Measurements from ENCODE around the gene MARS1.
A peak's percentile ranks its signal among the peaks of the same experiment; 100 is the strongest.

Gene MARS1

GRCh38 chr12:57459055-57459749 lies 28.7 kb upstream of the MARS1 start:
- DNase-seq, result peak; percentile 77

DNA sequence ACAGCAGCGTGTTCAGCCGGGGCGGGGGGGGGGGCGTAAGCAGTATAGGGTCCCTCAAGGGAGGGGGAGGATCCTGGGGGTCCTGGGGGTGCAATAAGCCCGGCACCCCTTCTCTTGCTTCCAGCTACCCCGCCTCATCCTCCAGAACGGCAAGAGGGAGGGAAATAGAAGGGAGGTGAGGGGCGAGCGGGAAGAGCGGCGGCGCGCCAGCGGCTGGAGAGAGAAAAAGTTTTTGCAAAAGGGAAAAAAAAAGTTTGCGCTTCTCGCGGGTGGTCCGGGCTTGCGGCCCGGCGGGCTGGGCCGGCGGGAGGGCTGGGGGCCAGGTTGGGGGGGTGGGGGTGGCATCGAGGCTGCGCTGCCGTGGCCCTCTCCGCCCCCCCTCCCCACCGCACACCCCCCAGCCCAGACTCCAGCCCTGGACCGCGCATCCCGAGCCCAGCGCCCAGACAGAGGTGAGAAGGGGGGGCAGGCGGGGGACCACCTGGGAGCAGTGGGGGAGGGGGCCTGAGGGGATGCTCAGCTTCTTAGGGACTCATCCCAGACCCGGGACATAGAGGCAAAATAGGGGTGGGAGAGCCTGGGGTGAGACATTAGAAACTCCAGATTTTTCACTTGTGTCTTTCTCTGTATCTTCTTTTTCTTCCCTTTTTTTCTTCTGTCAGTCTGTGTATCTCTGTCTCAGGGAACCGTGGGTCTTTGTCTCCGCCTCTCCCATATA lies 28.0 kb upstream of the MARS1 start, which contains the start of gene GLI1:
TSS of gene GLI1 (plus strand) at position 36 of the 718 bp plus-strand sequence. CDS start 3,907 bp downstream, outside the sequence.
- no peak for DNase-seq

DNA sequence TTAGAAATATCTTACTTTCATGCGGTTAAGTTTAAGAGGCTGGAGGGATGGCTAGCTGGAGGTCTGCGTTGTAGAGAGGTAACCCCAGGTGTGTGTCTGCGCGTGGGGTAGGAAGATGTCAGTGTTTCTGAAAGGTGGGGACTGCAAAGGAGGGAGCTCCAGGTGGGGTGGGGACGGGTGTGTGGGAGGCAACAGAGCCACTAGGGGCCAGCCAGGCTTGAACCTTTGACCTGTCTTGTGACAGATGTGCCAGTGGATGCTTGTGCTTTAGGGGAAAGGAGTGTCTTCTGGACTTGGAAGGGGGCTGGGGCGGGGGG lies 27.4 kb upstream of the MARS1 start:
- DNase-seq, result no peak

GRCh38 chr12:57460841-57461275 lies 27.0 kb upstream of the MARS1 start:
- no peak for DNase-seq

- no peak for DNase-seq
Observed at GRCh38 chr12:57461276-57461916, 26.5 kb upstream of the MARS1 start.

DNA sequence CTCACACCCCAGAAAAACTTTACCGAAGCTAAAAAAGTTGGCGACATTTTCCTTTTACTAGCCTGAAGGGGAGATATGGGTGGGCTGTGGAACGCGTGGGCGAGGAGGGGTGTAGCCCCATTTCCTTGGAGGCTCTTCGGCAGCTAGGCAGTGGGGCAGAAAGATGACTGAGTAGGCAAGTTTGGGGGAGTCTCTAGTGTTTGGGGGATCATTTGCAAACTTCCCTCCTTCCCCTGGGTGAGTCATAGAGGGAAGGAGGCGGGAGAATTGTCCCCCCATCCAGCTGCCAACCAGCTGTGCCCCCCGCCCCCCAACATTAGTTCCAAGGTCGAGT lies 26.0 kb upstream of the MARS1 start:
- no peak for DNase-seq

- peak; percentile 88 for DNase-seq
Observed at GRCh38 chr12:57462251-57462911, 25.5 kb upstream of the MARS1 start.

DNA sequence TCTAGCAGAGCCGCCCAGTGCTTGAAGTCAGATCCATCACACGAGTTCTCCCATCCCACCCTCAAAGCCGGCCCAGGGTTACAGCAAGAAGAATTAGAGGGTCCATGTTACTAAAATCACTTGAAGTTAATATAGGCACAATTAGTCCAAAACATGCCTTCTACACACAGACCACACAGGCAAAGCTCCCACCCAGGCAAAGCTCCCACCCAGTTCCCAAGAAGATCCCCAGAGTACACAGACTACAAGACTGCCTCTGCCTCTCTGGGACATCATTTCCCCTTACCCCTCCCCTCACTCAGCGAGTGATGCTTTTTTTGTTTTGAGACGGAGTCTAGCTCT lies 25.0 kb upstream of the MARS1 start:
- no peak for DNase-seq

DNA sequence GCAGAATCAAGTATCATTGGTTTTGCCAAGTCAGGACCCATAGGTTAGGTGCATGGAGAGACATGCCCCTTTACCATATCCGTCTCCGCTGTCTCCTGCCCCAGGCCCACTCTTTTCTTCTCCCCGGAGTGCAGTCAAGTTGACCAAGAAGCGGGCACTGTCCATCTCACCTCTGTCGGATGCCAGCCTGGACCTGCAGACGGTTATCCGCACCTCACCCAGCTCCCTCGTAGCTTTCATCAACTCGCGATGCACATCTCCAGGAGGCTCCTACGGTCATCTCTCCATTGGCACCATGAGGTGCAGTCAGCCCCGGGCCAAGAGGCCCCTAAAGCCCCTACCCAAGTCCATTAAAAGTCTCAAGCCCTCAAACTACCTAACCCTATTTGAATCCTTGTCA lies 23.3 kb upstream of the MARS1 start:
- DNase-seq, result no peak

- DNase-seq, result no peak
Observed at GRCh38 chr12:57465030-57465746, 22.7 kb upstream of the MARS1 start.

GRCh38 chr12:57465747-57466505 lies 21.9 kb upstream of the MARS1 start:
- no peak for DNase-seq

DNA sequence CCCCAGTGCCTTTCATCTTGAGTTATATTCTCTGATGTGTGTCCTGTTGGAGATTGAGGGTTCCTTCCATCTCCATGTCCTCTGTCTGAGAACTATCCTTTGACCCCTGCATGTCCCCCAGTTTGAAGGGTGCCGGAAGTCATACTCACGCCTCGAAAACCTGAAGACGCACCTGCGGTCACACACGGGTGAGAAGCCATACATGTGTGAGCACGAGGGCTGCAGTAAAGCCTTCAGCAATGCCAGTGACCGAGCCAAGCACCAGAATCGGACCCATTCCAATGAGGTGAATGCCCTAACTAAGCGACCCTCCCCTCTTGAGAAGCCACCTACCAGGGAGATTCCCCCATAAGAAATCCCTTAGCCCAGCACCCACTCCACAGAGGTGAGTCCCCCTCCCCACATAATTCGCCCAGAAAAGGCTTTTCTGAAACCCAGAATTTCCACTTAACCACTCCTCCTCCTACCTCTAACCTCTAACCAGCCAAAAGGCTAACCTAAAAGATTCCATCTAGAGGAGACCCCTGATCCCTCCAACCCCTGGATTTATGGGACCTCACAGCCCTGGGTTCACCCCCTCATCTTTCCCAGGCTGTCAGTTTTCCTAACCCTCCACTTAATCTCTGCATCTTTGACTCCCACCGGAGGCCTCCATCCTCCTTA lies 20.5 kb upstream of the MARS1 start:
- no peak for DNase-seq

DNA sequence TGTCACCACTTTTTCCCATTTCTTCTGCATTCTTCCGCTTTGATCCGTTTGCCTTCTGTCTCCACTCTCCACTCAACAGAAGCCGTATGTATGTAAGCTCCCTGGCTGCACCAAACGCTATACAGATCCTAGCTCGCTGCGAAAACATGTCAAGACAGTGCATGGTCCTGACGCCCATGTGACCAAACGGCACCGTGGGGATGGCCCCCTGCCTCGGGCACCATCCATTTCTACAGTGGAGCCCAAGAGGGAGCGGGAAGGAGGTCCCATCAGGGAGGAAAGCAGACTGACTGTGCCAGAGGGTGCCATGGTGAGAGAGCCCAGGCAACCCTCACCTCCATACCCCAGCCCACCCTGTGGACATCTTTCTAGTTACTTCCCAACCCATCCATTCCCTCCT lies 20.0 kb upstream of the MARS1 start:
- no peak for DNase-seq

GRCh38 chr12:57469296-57470164 lies 18.3 kb upstream of the MARS1 start:
- DNase-seq, result no peak

DNA sequence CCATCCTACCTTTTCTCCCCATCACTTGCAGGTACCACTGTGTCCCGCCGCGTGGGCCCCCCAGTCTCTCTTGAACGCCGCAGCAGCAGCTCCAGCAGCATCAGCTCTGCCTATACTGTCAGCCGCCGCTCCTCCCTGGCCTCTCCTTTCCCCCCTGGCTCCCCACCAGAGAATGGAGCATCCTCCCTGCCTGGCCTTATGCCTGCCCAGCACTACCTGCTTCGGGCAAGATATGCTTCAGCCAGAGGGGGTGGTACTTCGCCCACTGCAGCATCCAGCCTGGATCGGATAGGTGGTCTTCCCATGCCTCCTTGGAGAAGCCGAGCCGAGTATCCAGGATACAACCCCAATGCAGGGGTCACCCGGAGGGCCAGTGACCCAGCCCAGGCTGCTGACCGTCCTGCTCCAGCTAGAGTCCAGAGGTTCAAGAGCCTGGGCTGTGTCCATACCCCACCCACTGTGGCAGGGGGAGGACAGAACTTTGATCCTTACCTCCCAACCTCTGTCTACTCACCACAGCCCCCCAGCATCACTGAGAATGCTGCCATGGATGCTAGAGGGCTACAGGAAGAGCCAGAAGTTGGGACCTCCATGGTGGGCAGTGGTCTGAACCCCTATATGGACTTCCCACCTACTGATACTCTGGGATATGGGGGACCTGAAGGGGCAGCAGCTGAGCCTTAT lies 17.4 kb upstream of the MARS1 start:
- DNase-seq, result no peak

GRCh38 chr12:57470970-57471656 lies 16.8 kb upstream of the MARS1 start:
- no peak for DNase-seq

GRCh38 chr12:57471661-57472060 lies 16.2 kb upstream of the MARS1 start:
- DNase-seq, result no peak

DNA sequence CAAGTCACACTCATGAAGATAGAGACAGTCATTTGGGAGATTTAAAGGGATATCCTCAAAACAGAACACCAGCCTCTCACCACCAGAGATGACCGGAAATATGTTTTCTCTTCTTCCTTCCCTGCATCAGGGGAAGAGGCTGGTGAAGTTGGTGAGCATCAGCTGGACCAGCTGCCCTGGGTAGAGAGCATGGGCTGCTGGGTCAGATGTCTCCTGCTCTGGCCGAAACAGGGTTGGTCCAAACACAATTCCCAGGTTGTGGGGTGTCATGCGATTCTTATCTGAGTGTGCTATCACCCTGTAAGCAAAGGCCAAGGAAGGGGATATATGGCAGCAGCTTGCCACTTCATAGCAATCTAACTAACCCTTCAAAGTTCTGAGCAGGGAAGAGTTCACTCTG lies 15.5 kb upstream of the MARS1 start:
- no peak for DNase-seq

DNA sequence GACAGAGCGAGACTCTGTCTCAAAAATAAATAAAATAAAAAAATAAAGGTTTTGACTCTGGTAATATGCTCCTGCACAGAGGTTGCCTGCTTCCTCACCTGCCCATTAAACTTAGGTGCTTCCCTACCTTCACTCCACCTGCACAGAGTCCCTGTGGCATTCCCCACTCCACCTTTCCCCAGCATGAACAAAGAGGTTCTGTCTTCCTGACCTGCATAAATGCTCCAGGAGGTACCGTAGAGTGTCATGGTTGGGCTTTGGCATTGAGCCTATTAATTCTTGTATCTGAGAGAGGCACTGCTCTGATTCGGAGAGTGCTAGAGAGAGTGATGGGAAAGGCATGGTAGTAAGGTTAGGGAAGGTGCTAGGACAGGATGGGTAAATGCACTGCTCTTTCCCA lies 14.5 kb upstream of the MARS1 start:
- DNase-seq, result no peak

DNA sequence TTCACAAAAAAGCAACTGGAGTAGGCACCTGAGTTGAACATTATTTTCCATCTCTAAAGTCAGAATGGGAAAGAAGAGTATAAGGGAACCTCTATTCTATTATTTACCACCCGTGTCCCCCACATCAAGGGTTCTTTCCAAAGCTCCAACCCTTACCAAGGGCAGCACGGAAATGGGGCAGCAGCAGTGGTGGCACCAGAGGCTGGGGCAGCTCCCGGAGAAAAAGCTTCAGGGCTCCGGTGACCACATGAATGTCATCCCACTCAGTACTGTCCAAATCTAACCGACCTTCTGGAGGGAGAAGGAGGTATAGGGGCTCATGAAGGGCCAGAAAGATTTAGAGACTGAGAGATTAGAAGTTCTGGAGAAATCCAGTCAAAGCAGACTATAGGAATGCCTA lies 14.0 kb upstream of the MARS1 start:
- no peak for DNase-seq
